ENCODE data around the gene AK8. TPM values are rescaled to one million over a fixed set of nuclear protein-coding genes. Genes with fewer than 3 reads are reported as not detected.
A peak's percentile ranks its signal among the peaks of the same experiment; 100 is the strongest.

The AK8 gene
- total and polyA plus RNA-seq, 2 donors from 2014 or later = 6.2 to 6.3 TPM

- FAIRE-seq = no peak
- DNase-seq = peak in 1 of 5 donors; percentile 10
- H3K4me3 ChIP-seq (ENCODE audit: low read length in 3 of 3) = no peak overlapping the region
- no peak for TF ChIP-seq CTCF (IDR thresholded peaks at IDR 0.05; ENCODE audit: borderline replicate concordance, extremely low read depth, insufficient read depth)
- H3K36me3 ChIP-seq (ENCODE audit: control insufficient read depth in 2 of 3, insufficient read depth in 3 of 3, low read length in 3 of 3) = no peaks in the 10 kb centered on the region
- intact Hi-C loops (cut with DNase I) = no loop called here
- H3K27ac ChIP-seq (ENCODE audit: low read depth in 2 of 2, low read length in 2 of 2) = no peak overlapping the region
- H3K27me3 ChIP-seq (ENCODE audit: control insufficient read depth, insufficient read depth, low read length) = no peaks in the 10 kb centered on the region
- no peak overlapping the region for H3K9ac ChIP-seq (ENCODE audit: low read length in 3 of 3)
- H3K4me1 ChIP-seq (ENCODE audit: control insufficient read depth in 2 of 3, insufficient read depth in 2 of 3, low read depth in 1 of 3, low read length in 3 of 3) = peaks cover 0 to 2% (median 0%) of the 10 kb centered on the region in 3 donors
- H3K9me3 ChIP-seq (ENCODE audit: control insufficient read depth in 2 of 3, insufficient read depth in 1 of 3, low read length in 3 of 3) = no peaks in the 10 kb centered on the region
Measured at GRCh38 chr9:132776891-132777290, 101.2 kb downstream of the AK8 start.

DNA sequence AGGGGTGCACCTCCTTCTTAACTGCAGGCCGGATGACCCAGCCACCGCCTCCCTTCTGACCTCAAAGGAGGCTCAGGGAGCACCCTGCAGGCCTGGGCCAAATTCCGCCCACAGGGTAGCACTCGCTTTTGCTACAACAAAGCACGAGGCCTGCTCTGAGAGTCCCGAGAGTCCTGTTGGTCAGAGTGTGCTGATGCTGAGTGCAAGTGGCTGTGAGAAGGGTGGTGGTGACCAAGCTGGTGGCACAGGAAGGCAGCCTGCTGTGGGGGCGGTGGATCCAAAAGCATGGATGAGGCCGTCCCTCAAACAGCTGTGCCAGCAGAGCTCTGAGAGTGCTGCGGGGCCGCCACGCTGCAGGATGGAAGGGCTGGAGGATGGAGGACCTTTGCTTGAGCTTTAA, 101.8 kb downstream of the AK8 start:
- Histone ChIP-seq H3K4me1 (ENCODE audit: control insufficient read depth in 2 of 3, insufficient read depth in 2 of 3, low read depth in 1 of 3, low read length in 3 of 3) (peaks cover 0 to 2% (median 0%) of the 10 kb centered on the region in 3 donors), H3K27me3 (ENCODE audit: control insufficient read depth, insufficient read depth, low read length) (no peaks in the 10 kb centered on the region), H3K9me3 (ENCODE audit: control insufficient read depth in 2 of 3, insufficient read depth in 1 of 3, low read length in 3 of 3) (no peaks in the 10 kb centered on the region), H3K27ac (ENCODE audit: low read depth in 2 of 2, low read length in 2 of 2) (no peak overlapping the region), H3K4me3 (ENCODE audit: low read length in 3 of 3) (no peak overlapping the region), H3K36me3 (ENCODE audit: control insufficient read depth in 2 of 3, insufficient read depth in 3 of 3, low read length in 3 of 3) (no peaks in the 10 kb centered on the region), H3K9ac (ENCODE audit: low read length in 3 of 3) (no peak overlapping the region)
- no peak for TF ChIP-seq CTCF (IDR thresholded peaks at IDR 0.05; ENCODE audit: borderline replicate concordance, extremely low read depth, insufficient read depth)
- FAIRE-seq (no peak), DNase-seq (peak in 1 of 5 donors; percentile 19)
- intact Hi-C loops (cut with DNase I) = no loop called here

- no peaks in the 10 kb centered on the region for H3K27me3 ChIP-seq (ENCODE audit: control insufficient read depth, insufficient read depth, low read length)
- no peaks in the 10 kb centered on the region for H3K9me3 ChIP-seq (ENCODE audit: control insufficient read depth in 2 of 3, insufficient read depth in 1 of 3, low read length in 3 of 3)
- no peak overlapping the region for H3K4me3 ChIP-seq (ENCODE audit: low read length in 3 of 3)
- no peaks in the 10 kb centered on the region for H3K36me3 ChIP-seq (ENCODE audit: control insufficient read depth in 2 of 3, insufficient read depth in 3 of 3, low read length in 3 of 3)
- TF ChIP-seq CTCF (IDR thresholded peaks at IDR 0.05; ENCODE audit: borderline replicate concordance, extremely low read depth, insufficient read depth) = no peak
- intact Hi-C loops (cut with DNase I) = no loop called here
- FAIRE-seq = no peak
- peaks cover 0 to 1% (median 0%) of the 10 kb centered on the region in 3 donors for H3K4me1 ChIP-seq (ENCODE audit: control insufficient read depth in 2 of 3, insufficient read depth in 2 of 3, low read depth in 1 of 3, low read length in 3 of 3)
- no peak for DNase-seq
- H3K27ac ChIP-seq (ENCODE audit: low read depth in 2 of 2, low read length in 2 of 2) = no peak overlapping the region
- H3K9ac ChIP-seq (ENCODE audit: low read length in 3 of 3) = no peak overlapping the region
Measured at GRCh38 chr9:132775720-132776119, 102.4 kb downstream of the AK8 start.

DNA sequence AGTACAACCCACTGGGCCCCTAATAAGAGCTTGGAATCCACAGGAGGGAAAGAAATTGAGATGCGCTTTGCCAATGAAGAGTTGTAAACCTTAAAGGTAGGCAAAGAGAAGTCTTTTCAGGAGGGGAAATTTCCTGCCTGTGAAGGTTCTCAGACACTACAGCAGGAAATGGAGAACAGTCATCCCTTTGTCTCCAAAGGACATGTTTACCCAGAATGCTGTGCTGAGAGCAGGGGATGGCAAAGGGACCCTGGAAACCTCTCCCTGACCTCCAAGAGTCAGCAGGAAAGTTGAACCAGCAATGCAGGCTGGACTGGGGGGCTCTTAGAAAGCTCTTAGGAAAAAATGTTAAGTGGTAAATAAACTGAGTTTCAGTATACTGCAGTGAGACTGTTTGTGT, 103.2 kb downstream of the AK8 start:
- intact Hi-C loops (cut with DNase I) = no loop called here
- H3K27me3 ChIP-seq (ENCODE audit: control insufficient read depth, insufficient read depth, low read length) = no peaks in the 10 kb centered on the region
- no peaks in the 10 kb centered on the region for H3K9me3 ChIP-seq (ENCODE audit: control insufficient read depth in 2 of 3, insufficient read depth in 1 of 3, low read length in 3 of 3)
- peaks cover 0 to 3% (median 0%) of the 10 kb centered on the region in 3 donors for H3K4me1 ChIP-seq (ENCODE audit: control insufficient read depth in 2 of 3, insufficient read depth in 2 of 3, low read depth in 1 of 3, low read length in 3 of 3)
- FAIRE-seq = no peak
- no peak for TF ChIP-seq CTCF (IDR thresholded peaks at IDR 0.05; ENCODE audit: borderline replicate concordance, extremely low read depth, insufficient read depth)
- no peak overlapping the region for H3K4me3 ChIP-seq (ENCODE audit: low read length in 3 of 3)
- H3K9ac ChIP-seq (ENCODE audit: low read length in 3 of 3) = no peak overlapping the region
- DNase-seq = no peak
- no peaks in the 10 kb centered on the region for H3K36me3 ChIP-seq (ENCODE audit: control insufficient read depth in 2 of 3, insufficient read depth in 3 of 3, low read length in 3 of 3)
- no peak overlapping the region for H3K27ac ChIP-seq (ENCODE audit: low read depth in 2 of 2, low read length in 2 of 2)
